Ovary (tissue), 3 donors: ENCODE results near the gene KRT222.

ENCODE experiments used
- POLR2A ChIP-seq: fragments of 450-650 bp; IDR thresholded peaks from one replicate; pipeline ENCODE4 v1.6.1; 2017; ENCODE audit warnings: antibody characterized with exemption, mild to moderate bottlenecking, moderate library complexity
- TF ChIP-seq, protein P1 (sequence below), 3 donors: fragments of 450-650 bp in 2 of 3; fragments of 200-600 bp in 1 of 3; IDR thresholded peaks; one replicate each; pipeline versions ENCODE4 v1.5.1 to v1.8.0; 2016 to 2022; ENCODE audit warnings: antibody characterized with exemption in 3 of 3, mild to moderate bottlenecking in 1 of 3
- donor health status: DM: no; HTN: no; CAD: no.

DNA sequence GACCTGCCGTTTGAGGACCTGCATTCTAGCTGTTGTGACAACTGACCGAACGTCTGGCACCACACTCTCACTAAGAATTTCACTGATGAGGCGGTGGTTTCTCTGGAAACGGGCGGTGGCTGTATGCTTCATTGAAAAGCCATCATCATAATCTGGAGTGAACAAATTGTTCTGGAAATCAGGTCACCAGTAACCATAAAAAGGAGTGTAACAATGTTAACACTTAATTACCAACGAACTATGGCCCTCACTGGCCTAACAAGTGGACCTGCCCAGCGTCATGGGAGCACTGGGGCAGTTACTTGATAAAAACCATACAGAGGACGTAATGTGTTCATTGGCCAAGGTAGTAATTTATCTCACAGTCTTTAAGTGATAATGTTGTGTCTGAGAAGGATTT, 32.8 kb downstream of the KRT222 start:
- TF ChIP-seq, protein P1, sequence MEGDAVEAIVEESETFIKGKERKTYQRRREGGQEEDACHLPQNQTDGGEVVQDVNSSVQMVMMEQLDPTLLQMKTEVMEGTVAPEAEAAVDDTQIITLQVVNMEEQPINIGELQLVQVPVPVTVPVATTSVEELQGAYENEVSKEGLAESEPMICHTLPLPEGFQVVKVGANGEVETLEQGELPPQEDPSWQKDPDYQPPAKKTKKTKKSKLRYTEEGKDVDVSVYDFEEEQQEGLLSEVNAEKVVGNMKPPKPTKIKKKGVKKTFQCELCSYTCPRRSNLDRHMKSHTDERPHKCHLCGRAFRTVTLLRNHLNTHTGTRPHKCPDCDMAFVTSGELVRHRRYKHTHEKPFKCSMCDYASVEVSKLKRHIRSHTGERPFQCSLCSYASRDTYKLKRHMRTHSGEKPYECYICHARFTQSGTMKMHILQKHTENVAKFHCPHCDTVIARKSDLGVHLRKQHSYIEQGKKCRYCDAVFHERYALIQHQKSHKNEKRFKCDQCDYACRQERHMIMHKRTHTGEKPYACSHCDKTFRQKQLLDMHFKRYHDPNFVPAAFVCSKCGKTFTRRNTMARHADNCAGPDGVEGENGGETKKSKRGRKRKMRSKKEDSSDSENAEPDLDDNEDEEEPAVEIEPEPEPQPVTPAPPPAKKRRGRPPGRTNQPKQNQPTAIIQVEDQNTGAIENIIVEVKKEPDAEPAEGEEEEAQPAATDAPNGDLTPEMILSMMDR (IDR thresholded peaks at IDR 0.05): no peak
- no peak for TF ChIP-seq POLR2A
